ENCODE data around the gene DLST.
A peak's percentile ranks its signal among the peaks of the same experiment; 100 is the strongest.

The DLST gene

DNA sequence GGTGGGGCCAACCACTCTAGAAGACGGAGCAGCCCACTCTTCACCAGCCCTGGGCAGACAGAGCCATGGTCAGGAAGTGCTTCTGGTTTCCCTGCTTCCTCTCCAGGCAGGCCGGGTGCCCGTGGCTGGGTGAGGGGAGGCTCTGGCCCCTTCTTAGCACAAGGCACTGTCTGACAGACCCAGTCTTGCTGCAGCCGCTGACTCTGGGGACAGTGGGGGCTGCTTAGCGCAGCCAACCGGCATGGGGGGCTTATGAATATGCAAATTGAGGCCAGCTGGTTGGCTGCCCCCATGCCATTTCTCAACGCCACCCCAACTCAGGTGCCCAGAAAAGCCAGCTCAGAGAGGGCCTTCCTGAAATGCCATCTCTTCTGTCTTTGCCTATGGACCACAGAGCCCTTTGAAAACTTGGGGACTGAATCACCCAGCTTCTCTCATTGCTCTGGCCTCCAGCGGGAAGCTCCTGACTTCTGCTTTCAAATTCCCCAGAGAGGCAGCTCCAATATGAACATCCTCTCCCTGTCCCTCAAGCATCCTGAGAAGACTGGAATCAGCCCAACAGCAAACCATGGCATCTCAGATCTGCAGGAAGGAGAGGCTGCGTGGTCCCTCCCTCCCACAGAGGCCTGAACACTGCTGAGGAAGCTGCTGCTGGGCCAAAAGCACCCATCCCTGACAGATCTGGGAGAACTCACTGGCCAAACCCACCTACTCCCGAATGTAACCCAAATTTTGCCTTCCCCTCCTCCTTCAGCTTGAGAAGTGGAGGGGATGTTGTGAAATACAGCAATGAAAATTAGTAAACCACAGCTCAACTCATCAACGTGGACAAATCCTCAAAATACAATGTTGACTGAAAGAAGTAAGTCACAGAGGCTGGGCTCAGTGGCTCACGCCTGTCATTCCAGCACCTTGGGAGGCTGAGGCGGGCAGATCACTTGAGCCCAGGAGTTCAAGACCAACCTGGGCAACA lies 5.5 kb upstream of the DLST start, which contains the start of gene PROX2:
Gene PROX2, minus strand, starts transcription at position 205 of the 973 bp plus-strand sequence. CDS start 12,311 bp downstream, outside the sequence.
- Histone ChIP-seq H3K9me3 (ENCODE audit: control insufficient read depth, low read length) (no peaks in the 10 kb centered on the region), H3K36me3 (ENCODE audit: control insufficient read depth, insufficient read depth, low read length) (no peaks in the 10 kb centered on the region), H3K27me3 (replicated peaks; ENCODE audit: control insufficient read depth, insufficient read depth, low read length, poor library complexity, severe bottlenecking) (no peaks in the 10 kb centered on the region), H3K4me1 (ENCODE audit: control insufficient read depth, insufficient read depth, low read length, poor library complexity, severe bottlenecking) (peaks cover 19% of the 10 kb centered on the region), H3K4me3 (ENCODE audit: insufficient read depth, low read depth, low read length, poor library complexity, severe bottlenecking) (no peak within 1 kb of the TSS), H3K27ac (ENCODE audit: insufficient read depth, low read length, poor library complexity, severe bottlenecking) (no peak within 1 kb of the TSS)
- DNase-seq = peak in 1 of 3 donors; percentile 3

GRCh38 chr14:74879427-74880182 lies 2.1 kb upstream of the DLST start:
- H3K4me3 ChIP-seq (ENCODE audit: insufficient read depth, low read depth, low read length, poor library complexity, severe bottlenecking) = no peak overlapping the region
- peak overlapping the region; percentile 23 for H3K27ac ChIP-seq (ENCODE audit: insufficient read depth, low read length, poor library complexity, severe bottlenecking)
- no peaks in the 10 kb centered on the region for H3K9me3 ChIP-seq (ENCODE audit: control insufficient read depth, low read length)
- peaks cover 26% of the 10 kb centered on the region for H3K4me1 ChIP-seq (ENCODE audit: control insufficient read depth, insufficient read depth, low read length, poor library complexity, severe bottlenecking)
- H3K36me3 ChIP-seq (ENCODE audit: control insufficient read depth, insufficient read depth, low read length) = no peaks in the 10 kb centered on the region
- no peak for DNase-seq
- H3K27me3 ChIP-seq (replicated peaks; ENCODE audit: control insufficient read depth, insufficient read depth, low read length, poor library complexity, severe bottlenecking) = no peaks in the 10 kb centered on the region

DNA sequence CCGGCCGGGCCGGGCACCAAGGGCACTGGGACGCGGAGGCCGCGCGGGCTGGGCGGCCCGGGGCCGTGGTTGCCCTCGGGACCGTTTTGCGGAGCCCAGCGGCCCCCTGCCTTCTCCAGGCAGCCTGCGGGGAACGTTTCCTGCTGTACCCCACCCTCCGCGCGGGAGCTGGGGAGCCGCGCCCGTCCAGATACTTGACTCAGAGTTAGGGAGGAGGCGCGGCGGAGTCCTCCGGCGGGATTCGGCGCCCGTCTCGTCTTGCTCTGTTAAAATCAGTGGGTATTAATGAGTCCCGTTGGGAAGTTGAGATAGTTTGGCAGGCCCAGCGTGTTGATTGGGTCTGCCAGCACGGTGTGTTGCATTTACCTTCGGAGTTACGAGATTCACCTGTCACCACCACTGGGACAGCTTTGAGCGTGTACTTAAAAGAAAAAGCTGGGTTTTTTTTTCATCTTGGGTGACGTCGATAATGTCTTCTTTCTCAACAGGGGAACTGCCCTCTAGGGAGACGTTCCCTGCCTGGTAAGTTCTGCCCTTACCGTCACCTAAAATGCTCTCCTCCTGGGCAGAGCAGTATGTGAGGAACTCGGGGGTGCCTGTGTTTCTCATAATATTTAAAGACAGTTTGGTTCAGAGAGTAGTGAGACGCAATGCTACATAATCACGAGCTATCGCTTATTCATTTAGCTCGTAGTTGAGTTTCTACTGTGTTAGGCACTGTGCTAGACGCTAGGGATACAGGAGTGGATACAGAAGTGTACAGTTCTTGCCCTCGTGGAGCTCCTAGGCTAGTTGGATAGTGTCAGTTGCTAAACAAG lies 596 bp downstream of the DLST start:
- no peaks in the 10 kb centered on the region for H3K9me3 ChIP-seq (ENCODE audit: control insufficient read depth, low read length)
- H3K27ac ChIP-seq (ENCODE audit: insufficient read depth, low read length, poor library complexity, severe bottlenecking) = peak overlapping the region; percentile 93
- H3K4me3 ChIP-seq (ENCODE audit: insufficient read depth, low read depth, low read length, poor library complexity, severe bottlenecking) = peak overlapping the region; percentile 90
- DNase-seq = peak; percentile 16 to 47 (median 41)
- H3K4me1 ChIP-seq (ENCODE audit: control insufficient read depth, insufficient read depth, low read length, poor library complexity, severe bottlenecking) = peaks cover 23% of the 10 kb centered on the region
- no peaks in the 10 kb centered on the region for H3K36me3 ChIP-seq (ENCODE audit: control insufficient read depth, insufficient read depth, low read length)
- H3K27me3 ChIP-seq (replicated peaks; ENCODE audit: control insufficient read depth, insufficient read depth, low read length, poor library complexity, severe bottlenecking) = no peaks in the 10 kb centered on the region

GRCh38 chr14:74886001-74886400 lies 4.3 kb downstream of the DLST start:
- no peak for DNase-seq
- H3K36me3 ChIP-seq (ENCODE audit: control insufficient read depth, insufficient read depth, low read length) = peaks cover 16% of the 10 kb centered on the region
- H3K4me3 ChIP-seq (ENCODE audit: insufficient read depth, low read depth, low read length, poor library complexity, severe bottlenecking) = no peak overlapping the region
- peaks cover 23% of the 10 kb centered on the region for H3K4me1 ChIP-seq (ENCODE audit: control insufficient read depth, insufficient read depth, low read length, poor library complexity, severe bottlenecking)
- H3K27ac ChIP-seq (ENCODE audit: insufficient read depth, low read length, poor library complexity, severe bottlenecking) = no peak overlapping the region
- no peaks in the 10 kb centered on the region for H3K27me3 ChIP-seq (replicated peaks; ENCODE audit: control insufficient read depth, insufficient read depth, low read length, poor library complexity, severe bottlenecking)
- H3K9me3 ChIP-seq (ENCODE audit: control insufficient read depth, low read length) = no peaks in the 10 kb centered on the region

- Histone ChIP-seq H3K4me3 (ENCODE audit: insufficient read depth, low read depth, low read length, poor library complexity, severe bottlenecking) (no peak overlapping the region), H3K27ac (ENCODE audit: insufficient read depth, low read length, poor library complexity, severe bottlenecking) (peak overlapping the region; percentile 27), H3K27me3 (replicated peaks; ENCODE audit: control insufficient read depth, insufficient read depth, low read length, poor library complexity, severe bottlenecking) (no peaks in the 10 kb centered on the region), H3K4me1 (ENCODE audit: control insufficient read depth, insufficient read depth, low read length, poor library complexity, severe bottlenecking) (peaks cover 16% of the 10 kb centered on the region), H3K9me3 (ENCODE audit: control insufficient read depth, low read length) (no peaks in the 10 kb centered on the region), H3K36me3 (ENCODE audit: control insufficient read depth, insufficient read depth, low read length) (peaks cover 40% of the 10 kb centered on the region)
- DNase-seq = no peak
Observed at GRCh38 chr14:74888164-74889158, 6.7 kb downstream of the DLST start.

GRCh38 chr14:74890262-74890661 lies 8.5 kb downstream of the DLST start:
- H3K36me3 ChIP-seq (ENCODE audit: control insufficient read depth, insufficient read depth, low read length) = peaks cover 57% of the 10 kb centered on the region
- DNase-seq = no peak
- H3K27ac ChIP-seq (ENCODE audit: insufficient read depth, low read length, poor library complexity, severe bottlenecking) = no peak overlapping the region
- H3K4me1 ChIP-seq (ENCODE audit: control insufficient read depth, insufficient read depth, low read length, poor library complexity, severe bottlenecking) = peaks cover 11% of the 10 kb centered on the region
- H3K27me3 ChIP-seq (replicated peaks; ENCODE audit: control insufficient read depth, insufficient read depth, low read length, poor library complexity, severe bottlenecking) = no peaks in the 10 kb centered on the region
- H3K9me3 ChIP-seq (ENCODE audit: control insufficient read depth, low read length) = no peaks in the 10 kb centered on the region
- no peak overlapping the region for H3K4me3 ChIP-seq (ENCODE audit: insufficient read depth, low read depth, low read length, poor library complexity, severe bottlenecking)

GRCh38 chr14:74891870-74892269 lies 10.2 kb downstream of the DLST start:
- H3K4me1 ChIP-seq (ENCODE audit: control insufficient read depth, insufficient read depth, low read length, poor library complexity, severe bottlenecking) = peaks cover 7% of the 10 kb centered on the region
- H3K27me3 ChIP-seq (replicated peaks; ENCODE audit: control insufficient read depth, insufficient read depth, low read length, poor library complexity, severe bottlenecking) = no peaks in the 10 kb centered on the region
- no peak for DNase-seq
- no peak overlapping the region for H3K27ac ChIP-seq (ENCODE audit: insufficient read depth, low read length, poor library complexity, severe bottlenecking)
- H3K36me3 ChIP-seq (ENCODE audit: control insufficient read depth, insufficient read depth, low read length) = peaks cover 73% of the 10 kb centered on the region
- H3K9me3 ChIP-seq (ENCODE audit: control insufficient read depth, low read length) = no peaks in the 10 kb centered on the region
- no peak overlapping the region for H3K4me3 ChIP-seq (ENCODE audit: insufficient read depth, low read depth, low read length, poor library complexity, severe bottlenecking)

DNA sequence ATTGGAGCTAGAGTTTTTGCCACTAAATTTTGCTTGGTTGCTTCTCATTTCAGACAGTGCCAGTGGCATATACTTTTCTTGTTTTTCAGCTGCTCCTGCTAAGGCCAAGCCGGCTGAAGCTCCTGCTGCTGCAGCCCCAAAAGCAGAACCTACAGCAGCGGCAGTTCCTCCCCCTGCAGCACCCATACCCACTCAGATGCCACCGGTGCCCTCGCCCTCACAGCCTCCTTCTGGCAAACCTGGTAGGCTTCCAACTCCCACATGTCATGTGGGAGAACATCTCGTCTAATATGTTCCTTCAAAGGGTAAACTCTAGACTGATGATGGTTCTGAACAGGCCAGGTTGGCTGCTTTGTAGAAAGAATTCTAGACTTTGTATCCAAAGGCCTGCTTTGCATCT lies 11.0 kb downstream of the DLST start:
- no peaks in the 10 kb centered on the region for H3K27me3 ChIP-seq (replicated peaks; ENCODE audit: control insufficient read depth, insufficient read depth, low read length, poor library complexity, severe bottlenecking)
- no peak overlapping the region for H3K4me3 ChIP-seq (ENCODE audit: insufficient read depth, low read depth, low read length, poor library complexity, severe bottlenecking)
- no peak for DNase-seq
- H3K9me3 ChIP-seq (ENCODE audit: control insufficient read depth, low read length) = no peaks in the 10 kb centered on the region
- H3K36me3 ChIP-seq (ENCODE audit: control insufficient read depth, insufficient read depth, low read length) = peaks cover 82% of the 10 kb centered on the region
- peaks cover 3% of the 10 kb centered on the region for H3K4me1 ChIP-seq (ENCODE audit: control insufficient read depth, insufficient read depth, low read length, poor library complexity, severe bottlenecking)
- no peak overlapping the region for H3K27ac ChIP-seq (ENCODE audit: insufficient read depth, low read length, poor library complexity, severe bottlenecking)
